IMR-90 (cell line): ENCODE results near the gene CCL28. TPM values are rescaled to one million over a fixed set of nuclear protein-coding genes. Genes with fewer than 3 reads are reported as not detected.

ENCODE experiments used
- ATAC-seq: fragments of 200-7000 bp; cut with Tn5 transposase; 2 replicates; pipeline ENCODE4 v1.9.1; 2020; ENCODE audit warnings: low read depth, mild to moderate bottlenecking, moderate library complexity
- BruUV-seq: library from RNA; stranded (reverse); fragments of 400-500 nt; replicated peaks from 2 replicates; lab custom pipeline; 2021; lab: Mats Ljungman, UMichigan
- CTCF ChIA-PET: fragments of 300-600 bp; formaldehyde crosslinking; extraction: SDS; loops from one replicate; lab custom pipeline; 2021; ENCODE audit warnings: antibody characterized with exemption; lab: Yijun Ruan, JAX
- POLR2A ChIA-PET: fragments of 300-600 bp; sonication (Branson Sonifier 250); formaldehyde crosslinking; loops from one replicate; lab custom pipeline; 2022; ENCODE audit warnings: antibody characterized with exemption; ENCODE audit not compliant: unreplicated experiment; lab: Charles Lee
- DNase-seq: peaks from one replicate; pipeline ENCODE4 v3.0.0; 2013
- H2AFZ ChIP-seq: replicated peaks from 2 replicates; pipeline ENCODE3; 2013; ENCODE audit warnings: low read length, mild to moderate bottlenecking; ENCODE audit not compliant: poor library complexity
- H2AK5ac ChIP-seq: 2 replicates; pipeline ENCODE4 v1.6.1; 2013; ENCODE audit warnings: low read depth, low read length, inconsistent platforms
- H2AK9ac ChIP-seq: replicated peaks from 2 replicates; pipeline ENCODE3; 2013; ENCODE audit warnings: mild to moderate bottlenecking, low read depth, low read length, moderate library complexity; ENCODE audit not compliant: poor library complexity
- H2BK120ac ChIP-seq: 2 replicates; pipeline ENCODE4 v1.6.1; 2013; ENCODE audit warnings: low read depth, low read length, inconsistent platforms
- H2BK15ac ChIP-seq: 3 replicates; pipeline ENCODE4 v1.6.1; 2013; ENCODE audit warnings: low read depth, low read length, inconsistent platforms
- H2BK20ac ChIP-seq: 2 replicates; pipeline ENCODE4 v1.6.1; 2013; ENCODE audit warnings: low read depth, mild to moderate bottlenecking, inconsistent platforms, low read length, moderate library complexity
- H2BK5ac ChIP-seq: 2 replicates; pipeline ENCODE4 v1.6.1; 2013; ENCODE audit warnings: mild to moderate bottlenecking, low read depth, low read length, inconsistent platforms; ENCODE audit not compliant: poor library complexity, severe bottlenecking
- H3K14ac ChIP-seq: replicated peaks from 2 replicates; pipeline ENCODE4 v1.6.1; 2013; ENCODE audit warnings: low read depth, low read length, inconsistent platforms
- H3K18ac ChIP-seq: 2 replicates; pipeline ENCODE4 v1.6.1; 2013; ENCODE audit warnings: low read depth, low read length, control low read depth
- H3K23ac ChIP-seq: 2 replicates; pipeline ENCODE4 v1.6.1; 2013; ENCODE audit warnings: low read depth, low read length, inconsistent platforms
- H3K27ac ChIP-seq: 2 replicates; pipeline ENCODE4 v1.5.1; 2013; ENCODE audit warnings: mild to moderate bottlenecking, control low read depth, low read length; ENCODE audit not compliant: insufficient read depth
- H3K27me3 ChIP-seq: 2 replicates; pipeline ENCODE4 v1.6.1; 2013; ENCODE audit warnings: low read length; ENCODE audit not compliant: control insufficient read depth, insufficient read depth
- H3K36me3 ChIP-seq: 2 replicates; pipeline ENCODE4 v1.6.1; 2013; ENCODE audit warnings: low read length, mixed read lengths; ENCODE audit not compliant: control insufficient read depth, insufficient read depth
- H3K4ac ChIP-seq: 2 replicates; pipeline ENCODE4 v1.6.1; 2013; ENCODE audit warnings: low read depth, low read length, inconsistent platforms
- H3K4me1 ChIP-seq: 2 replicates; pipeline ENCODE4 v1.6.1; 2013; ENCODE audit warnings: low read length, mixed read lengths; ENCODE audit not compliant: control insufficient read depth, insufficient read depth
- H3K4me2 ChIP-seq: 2 replicates; pipeline ENCODE4 v1.6.1; 2013; ENCODE audit warnings: low read depth, mild to moderate bottlenecking, control low read depth, low read length, moderate library complexity
- H3K4me3 ChIP-seq: 2 replicates; pipeline ENCODE4 v1.5.1; 2013; ENCODE audit warnings: low read depth, mild to moderate bottlenecking, control low read depth, low read length, moderate library complexity; ENCODE audit not compliant: insufficient read depth
- H3K56ac ChIP-seq: 2 replicates; pipeline ENCODE4 v1.6.1; 2013; ENCODE audit warnings: low read length, inconsistent platforms; ENCODE audit not compliant: insufficient read depth; ENCODE audit errors: extremely low read depth
- H3K79me1 ChIP-seq, 2 experiments: 2 replicates each; pipeline ENCODE4 v1.6.1; 2013; ENCODE audit warnings: low read length in 2 of 2, inconsistent platforms in 1 of 2, low read depth in 1 of 2
- H3K9ac ChIP-seq: 2 replicates; pipeline ENCODE4 v1.6.1; 2013; ENCODE audit warnings: low read depth, low read length, control low read depth
- H3K9me1 ChIP-seq: 2 replicates; pipeline ENCODE4 v1.6.1; 2013; ENCODE audit warnings: low read length, inconsistent platforms; ENCODE audit not compliant: insufficient read depth
- H3K9me3 ChIP-seq: 2 replicates; pipeline ENCODE4 v1.6.1; 2013; ENCODE audit warnings: low read length; ENCODE audit not compliant: control insufficient read depth, insufficient read depth
- H4K20me1 ChIP-seq: 2 replicates; pipeline ENCODE4 v1.6.1; 2013; ENCODE audit warnings: low read length, inconsistent platforms; ENCODE audit not compliant: insufficient read depth
- H4K5ac ChIP-seq: 2 replicates; pipeline ENCODE4 v1.6.1; 2013; ENCODE audit warnings: mild to moderate bottlenecking, low read depth, low read length, control low read depth
- H4K8ac ChIP-seq, 2 experiments: 2 replicates each; pipeline ENCODE4 v1.6.1; 2013; ENCODE audit warnings: low read depth in 2 of 2, low read length in 2 of 2, control low read depth in 1 of 2, inconsistent platforms in 1 of 2
- H4K91ac ChIP-seq: 2 replicates; pipeline ENCODE4 v1.6.1; 2013; ENCODE audit warnings: low read depth, low read length, inconsistent platforms; ENCODE audit not compliant: insufficient read depth
- ELK1 ChIP-seq: fragments of 150-350 bp; IDR thresholded peaks from 2 replicates; pipeline ENCODE4 v1.6.1; 2016; ENCODE audit warnings: low read depth, mild to moderate bottlenecking, low read length, moderate library complexity, borderline replicate concordance
- RAD21 ChIP-seq: IDR thresholded peaks from 2 replicates; pipeline ENCODE4 v1.6.1; 2012; ENCODE audit warnings: low read length, improper control_type of control experiment
- RCOR1 ChIP-seq: IDR thresholded peaks from 2 replicates; pipeline ENCODE4 v1.6.1; 2012; ENCODE audit warnings: mild to moderate bottlenecking, low read length, improper control_type of control experiment; ENCODE audit not compliant: insufficient replicate concordance
- SMC3 ChIP-seq: fragments of 150-350 bp; IDR thresholded peaks from 2 replicates; pipeline ENCODE4 v1.6.1; 2016; ENCODE audit warnings: low read depth, mild to moderate bottlenecking, antibody characterized with exemption, low read length, moderate library complexity
- WGBS, 2 experiments: methylation state at CpG; one replicate each; pipeline versions ENCODE4 v1.1.5 to v1.1.7; 2013; ENCODE audit warnings: missing lambda C conversion rate in 2 of 2; ENCODE audit not compliant: insufficient read length in 1 of 2; ENCODE audit errors: extremely low coverage in 2 of 2; 5-methylcytosine and 5-hydroxymethylcytosine counted together
- dilution Hi-C: fragments of 300-500 bp; cut with HindIII; formaldehyde crosslinking; loops from one replicate; pipeline ENCODE4 v1.14.3; 2018; ENCODE audit warnings: low sequenced_read_pairs; ENCODE audit not compliant: unreplicated experiment
- in situ Hi-C: fragments of 300-500 bp; cut with MboI; formaldehyde crosslinking; loops from 3 replicates; pipeline ENCODE4 v1.14.3; 2019; ENCODE audit warnings: low sequenced_read_pairs, inconsistent platforms, mixed read lengths
- intact Hi-C: fragments of 100-400 bp; cut with micrococcal nuclease; formaldehyde crosslinking; loops from 2 replicates; pipeline ENCODE4 v1.10.0; 2022
- polyA plus RNA-seq, 3 experiments: library from polyadenylated mRNA; depleted of rRNA; stranded (reverse); fragments of >200 nt; gene quantifications; 2 replicates each; pipeline ENCODE4 v1.2.3, GENCODE V29; 2012; ENCODE audit warnings: low replicate concordance in 1 of 3
- total RNA-seq: library from RNA; depleted of rRNA; stranded (reverse); fragments of >200 nt; gene quantifications from 2 replicates; pipeline ENCODE4 v1.2.3, GENCODE V29; 2012
- TF ChIP-seq, protein P1 (sequence below): fragments of 150-350 bp; IDR thresholded peaks from 2 replicates; pipeline ENCODE4 v1.6.1; 2017; ENCODE audit warnings: mild to moderate bottlenecking, antibody characterized with exemption, low read length, low read depth

Gene CCL28
- total and polyA plus RNA-seq, 2 of the 4 experiments (the other 2 are of a cell fraction): under 0.01 to 0.02 TPM

DNA sequence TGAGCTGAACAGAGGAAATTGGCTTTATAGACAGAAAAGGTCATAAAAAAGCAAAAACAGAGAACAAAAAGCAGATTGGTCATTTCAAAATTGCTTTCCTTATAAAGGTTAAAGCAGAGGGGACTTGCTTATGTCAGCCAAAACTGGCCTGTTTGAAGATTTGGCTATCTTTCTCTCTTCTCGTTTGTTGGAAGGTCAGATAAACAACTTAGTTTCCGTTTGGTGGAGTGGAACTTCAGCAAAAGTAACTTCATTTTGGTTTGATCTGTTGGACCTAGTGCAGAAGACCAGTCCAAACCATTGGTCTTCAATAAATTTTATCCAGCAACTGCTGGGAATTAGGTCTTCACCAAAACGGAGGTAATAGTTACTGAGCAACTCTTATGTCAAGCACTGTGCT lies 53.9 kb downstream of the CCL28 start:
- Histone ChIP-seq H4K91ac (no peak overlapping the region), H3K36me3 (no peaks in the 10 kb centered on the region), H2AK9ac (no peak overlapping the region), H4K5ac (no peak overlapping the region), H3K27me3 (no peaks in the 10 kb centered on the region; the same call in 1 of the 2 replicates), H3K56ac (no peak overlapping the region), H3K4me3 (no peak overlapping the region), H2AK5ac (no peak overlapping the region), H2BK120ac (no peak overlapping the region), H3K9me1 (no peaks in the 10 kb centered on the region), H3K79me1 (no peaks in the 10 kb centered on the region), H3K23ac (no peak overlapping the region), H3K14ac (no peak overlapping the region), H2BK20ac (no peak overlapping the region), H3K9me3 (no peaks in the 10 kb centered on the region), H3K9ac (no peak overlapping the region), H2BK5ac (no peak overlapping the region), H3K27ac (no peak overlapping the region), H2AFZ (no peak overlapping the region), H3K4ac (no peak overlapping the region), H3K4me2 (no peak overlapping the region), H2BK15ac (no peak overlapping the region), H4K20me1 (no peaks in the 10 kb centered on the region), H3K4me1 (no peaks in the 10 kb centered on the region), H4K8ac (no peak overlapping the region), H3K18ac (no peak overlapping the region)
- dilution Hi-C loops (no loop called here), intact Hi-C loops (no loop called here), in situ Hi-C loops (no loop called here)
- no peak for ATAC-seq
- TF ChIP-seq RCOR1 (no peak), RAD21 (no peak), ELK1 (no peak), SMC3 (no peak)
- TF ChIP-seq, protein P1, sequence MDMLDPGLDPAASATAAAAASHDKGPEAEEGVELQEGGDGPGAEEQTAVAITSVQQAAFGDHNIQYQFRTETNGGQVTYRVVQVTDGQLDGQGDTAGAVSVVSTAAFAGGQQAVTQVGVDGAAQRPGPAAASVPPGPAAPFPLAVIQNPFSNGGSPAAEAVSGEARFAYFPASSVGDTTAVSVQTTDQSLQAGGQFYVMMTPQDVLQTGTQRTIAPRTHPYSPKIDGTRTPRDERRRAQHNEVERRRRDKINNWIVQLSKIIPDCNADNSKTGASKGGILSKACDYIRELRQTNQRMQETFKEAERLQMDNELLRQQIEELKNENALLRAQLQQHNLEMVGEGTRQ: no peak
- POLR2A ChIA-PET: no interaction called here
- BruUV-seq: no TSS peak
- no peak for DNase-seq
- WGBS, 2 experiments: no CpG with 5 or more reads among the region's 3 CpGs
- CTCF ChIA-PET: no interaction called here
